ENCODE results near the gene PDIK1L. TPM values are rescaled to one million over a fixed set of nuclear protein-coding genes. Genes with fewer than 3 reads are reported as not detected.
A peak's percentile ranks its signal among the peaks of the same experiment; 100 is the strongest.

The PDIK1L gene
- total and polyA plus RNA-seq, 2 of the 4 experiments (the other 2 are of a cell fraction) = 1.4 to 3.0 TPM

- dilution Hi-C loops (cut with HindIII; ENCODE audit: low sequenced_read_pairs, unreplicated experiment) (no loop called here), in situ Hi-C loops (cut with MboI; ENCODE audit: low sequenced_read_pairs) (no loop called here), intact Hi-C loops (cut with micrococcal nuclease) (no loop called here)
- H4K8ac ChIP-seq (ENCODE audit: low read depth in 2 of 2, low read length in 2 of 2) = no peak within 1 kb of the TSS
- H4K20me1 ChIP-seq (ENCODE audit: insufficient read depth, low read length) = no peaks in the 10 kb centered on the region
- H3K56ac ChIP-seq (ENCODE audit: extremely low read depth, insufficient read depth, low read length) = no peak within 1 kb of the TSS
- H3K14ac ChIP-seq (replicated peaks; ENCODE audit: low read depth, low read length) = no peak within 1 kb of the TSS
- ChIA-PET POLR2A (ENCODE audit: unreplicated experiment) (no interaction called here), CTCF (no interaction called here)
- H2AK5ac ChIP-seq (ENCODE audit: low read depth, low read length) = no peak within 1 kb of the TSS
- H3K27ac ChIP-seq (ENCODE audit: insufficient read depth, low read length) = no peak within 1 kb of the TSS
- ATAC-seq (ENCODE audit: low read depth) = no peak
- H2BK5ac ChIP-seq (ENCODE audit: low read depth, low read length, poor library complexity, severe bottlenecking) = no peak within 1 kb of the TSS
- BruUV-seq (replicated peaks) = no TSS peak
- H3K4me3 ChIP-seq (ENCODE audit: insufficient read depth, low read depth, low read length) = no peak within 1 kb of the TSS
- H3K9me3 ChIP-seq (ENCODE audit: control insufficient read depth, insufficient read depth, low read length) = no peaks in the 10 kb centered on the region
- H3K4ac ChIP-seq (ENCODE audit: low read depth, low read length) = no peak within 1 kb of the TSS
- H2BK20ac ChIP-seq (ENCODE audit: low read depth, low read length) = no peak within 1 kb of the TSS
- H3K9me1 ChIP-seq (ENCODE audit: insufficient read depth, low read length) = no peaks in the 10 kb centered on the region
- no peak within 1 kb of the TSS for H2BK120ac ChIP-seq (ENCODE audit: low read depth, low read length)
- H3K18ac ChIP-seq (ENCODE audit: low read depth, low read length) = no peak within 1 kb of the TSS
- DNase-seq = no peak
- H4K91ac ChIP-seq (ENCODE audit: insufficient read depth, low read depth, low read length) = no peak within 1 kb of the TSS
- H3K36me3 ChIP-seq (ENCODE audit: control insufficient read depth, insufficient read depth, low read length) = no peaks in the 10 kb centered on the region
- peaks cover 4% of the 10 kb centered on the region for H3K4me1 ChIP-seq (ENCODE audit: control insufficient read depth, insufficient read depth, low read length)
- no peak within 1 kb of the TSS for H3K4me2 ChIP-seq (ENCODE audit: low read depth, low read length)
- no peaks in the 10 kb centered on the region for H3K79me1 ChIP-seq (ENCODE audit: low read depth in 1 of 2, low read length in 2 of 2)
- no peak within 1 kb of the TSS for H2AK9ac ChIP-seq (replicated peaks; ENCODE audit: low read depth, low read length, poor library complexity)
- H2BK15ac ChIP-seq (ENCODE audit: low read depth, low read length) = no peak within 1 kb of the TSS
- WGBS, 2 experiments (ENCODE audit: extremely low coverage in 2 of 2, insufficient read length in 1 of 2) = no CpG with 5 or more reads among the region's 6 CpGs
- H2AFZ ChIP-seq (replicated peaks; ENCODE audit: low read length, poor library complexity) = peak within 1 kb of the TSS; percentile 23
- no peak within 1 kb of the TSS for H3K23ac ChIP-seq (ENCODE audit: low read depth, low read length)
- H3K9ac ChIP-seq (ENCODE audit: low read depth, low read length) = no peak within 1 kb of the TSS
- no peak within 1 kb of the TSS for H4K5ac ChIP-seq (ENCODE audit: low read depth, low read length)
- TF ChIP-seq CTCF (conservative IDR thresholded peaks at IDR 0.05; ENCODE audit: low read depth, low read length) (no peak), MXI1 (IDR thresholded peaks at IDR 0.05; ENCODE audit: borderline replicate concordance, low read depth, low read length) (no peak), MAZ (IDR thresholded peaks at IDR 0.05; ENCODE audit: borderline replicate concordance, low read depth, low read length) (no peak), CHD1 (IDR thresholded peaks at IDR 0.05; ENCODE audit: low read depth, low read length) (no peak), POLR2A (IDR thresholded peaks at IDR 0.05; ENCODE audit: low read depth, low read length) (no peak), CEBPB (IDR thresholded peaks at IDR 0.05; ENCODE audit: low read depth, low read length) (no peak), RFX5 (IDR thresholded peaks at IDR 0.05; ENCODE audit: low read depth, low read length) (no peak), USF2 (IDR thresholded peaks at IDR 0.05; ENCODE audit: low read depth, low read length) (no peak), NFE2L2 (IDR thresholded peaks at IDR 0.05; ENCODE audit: low read depth, low read length) (no peak), SMC3 (IDR thresholded peaks at IDR 0.05; ENCODE audit: low read depth, low read length) (no peak)
- TF ChIP-seq, protein P1, sequence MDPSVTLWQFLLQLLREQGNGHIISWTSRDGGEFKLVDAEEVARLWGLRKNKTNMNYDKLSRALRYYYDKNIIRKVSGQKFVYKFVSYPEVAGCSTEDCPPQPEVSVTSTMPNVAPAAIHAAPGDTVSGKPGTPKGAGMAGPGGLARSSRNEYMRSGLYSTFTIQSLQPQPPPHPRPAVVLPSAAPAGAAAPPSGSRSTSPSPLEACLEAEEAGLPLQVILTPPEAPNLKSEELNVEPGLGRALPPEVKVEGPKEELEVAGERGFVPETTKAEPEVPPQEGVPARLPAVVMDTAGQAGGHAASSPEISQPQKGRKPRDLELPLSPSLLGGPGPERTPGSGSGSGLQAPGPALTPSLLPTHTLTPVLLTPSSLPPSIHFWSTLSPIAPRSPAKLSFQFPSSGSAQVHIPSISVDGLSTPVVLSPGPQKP (IDR thresholded peaks at IDR 0.05; ENCODE audit: borderline replicate concordance, low read depth, low read length) = no peak
- H3K27me3 ChIP-seq (ENCODE audit: control insufficient read depth, insufficient read depth, low read length) = peaks cover 45% of the 10 kb centered on the region
Observed at GRCh38 chr1:26158908-26159742, 47.5 kb downstream of the PDIK1L start, which contains the start of gene FAM110D. TSS of gene FAM110D (plus strand) at chr1:26159079. CDS start at chr1:26161292, 2,213 bp downstream.

All from IMR-90 (cell line).